ENCODE data around the gene B3GALT5.

- TF ChIP-seq, protein P1, sequence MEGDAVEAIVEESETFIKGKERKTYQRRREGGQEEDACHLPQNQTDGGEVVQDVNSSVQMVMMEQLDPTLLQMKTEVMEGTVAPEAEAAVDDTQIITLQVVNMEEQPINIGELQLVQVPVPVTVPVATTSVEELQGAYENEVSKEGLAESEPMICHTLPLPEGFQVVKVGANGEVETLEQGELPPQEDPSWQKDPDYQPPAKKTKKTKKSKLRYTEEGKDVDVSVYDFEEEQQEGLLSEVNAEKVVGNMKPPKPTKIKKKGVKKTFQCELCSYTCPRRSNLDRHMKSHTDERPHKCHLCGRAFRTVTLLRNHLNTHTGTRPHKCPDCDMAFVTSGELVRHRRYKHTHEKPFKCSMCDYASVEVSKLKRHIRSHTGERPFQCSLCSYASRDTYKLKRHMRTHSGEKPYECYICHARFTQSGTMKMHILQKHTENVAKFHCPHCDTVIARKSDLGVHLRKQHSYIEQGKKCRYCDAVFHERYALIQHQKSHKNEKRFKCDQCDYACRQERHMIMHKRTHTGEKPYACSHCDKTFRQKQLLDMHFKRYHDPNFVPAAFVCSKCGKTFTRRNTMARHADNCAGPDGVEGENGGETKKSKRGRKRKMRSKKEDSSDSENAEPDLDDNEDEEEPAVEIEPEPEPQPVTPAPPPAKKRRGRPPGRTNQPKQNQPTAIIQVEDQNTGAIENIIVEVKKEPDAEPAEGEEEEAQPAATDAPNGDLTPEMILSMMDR (IDR thresholded peaks at IDR 0.05; ENCODE audit: poor library complexity): no peak
- TF ChIP-seq EZH2 (IDR thresholded peaks at IDR 0.05; ENCODE audit: borderline replicate concordance) (no peak), EZH2phosphoT487 (IDR thresholded peaks at IDR 0.05; ENCODE audit: low read depth, severe bottlenecking, unreplicated experiment) (no peak)
Measured at GRCh38 chr21:39637197-39637970, 24.6 kb downstream of the B3GALT5 start.
